ENCODE data around the gene SNCA.

SNCA gene

GRCh38 chr4:89707467-89707866 is 129.5 kb downstream of the SNCA start:
- no peak for DNase-seq (ENCODE audit: low read depth in 2 of 2)

GRCh38 chr4:89704651-89705395 is 132.1 kb downstream of the SNCA start:
- no peak for DNase-seq (ENCODE audit: low read depth in 2 of 2)

- DNase-seq (ENCODE audit: low read depth in 2 of 2): no peak
Observed at GRCh38 chr4:89703829-89704590, 133.0 kb downstream of the SNCA start.

GRCh38 chr4:89700766-89701423 is 136.1 kb downstream of the SNCA start:
- no peak for DNase-seq (ENCODE audit: low read depth in 2 of 2)

GRCh38 chr4:89685690-89686089 is 151.3 kb downstream of the SNCA start:
- no peak for DNase-seq (ENCODE audit: low read depth in 2 of 2)

- no peak for DNase-seq (ENCODE audit: low read depth in 2 of 2)
Observed at GRCh38 chr4:89685277-89685676, 151.7 kb downstream of the SNCA start.

- no peak for DNase-seq (ENCODE audit: low read depth in 2 of 2)
Observed at GRCh38 chr4:89684536-89684935, 152.4 kb downstream of the SNCA start.

GRCh38 chr4:89682808-89683207 is 154.2 kb downstream of the SNCA start:
- no peak for DNase-seq (ENCODE audit: low read depth in 2 of 2)

- no peak for DNase-seq (ENCODE audit: low read depth in 2 of 2)
Observed at GRCh38 chr4:89681671-89682070, 155.3 kb downstream of the SNCA start.

GRCh38 chr4:89681219-89681618 is 155.7 kb downstream of the SNCA start:
- DNase-seq (ENCODE audit: low read depth in 2 of 2): no peak

- DNase-seq (ENCODE audit: low read depth in 2 of 2): no peak
Observed at GRCh38 chr4:89674876-89675459, 162.0 kb downstream of the SNCA start.
